NCI-H1092 treated with DMSO at 0.1 percent for 48 hours (cell line): ENCODE measurements around the gene SMIM5.
"Not testable (repeated sequence)": the region's sequence is repeated elsewhere in the genome, so short reads cannot be mapped to it uniquely, and the experiment has no call there.

ENCODE experiments used
- DNase-seq: peaks from one replicate; lab custom pipeline; 2025; lab: John Stamatoyannopoulos, UW

SMIM5 gene

GRCh38 chr17:75632863-75633485, at the start of gene SMIM5:
TSS of gene SMIM5 (plus strand) at chr17:75633434. CDS start at chr17:75640202, 6,768 bp downstream.
- DNase-seq, result peak; percentile 28

GRCh38 chr17:75584849-75585175, 48.4 kb upstream of the SMIM5 start:
- no peak for DNase-seq

- DNase-seq, result peak; percentile 53
These were observed 45.3 kb upstream of the SMIM5 start, which contains the start of gene MYO15B for GRCh38 chr17:75587675-75588595. TSS of gene MYO15B (plus strand) at chr17:75587800. CDS start at chr17:75588058, 258 bp downstream.

- peak; percentile 40 for DNase-seq
These were observed 44.6 kb upstream of the SMIM5 start for GRCh38 chr17:75588596-75589011.

- DNase-seq, result peak; percentile 88
These were observed 44.0 kb upstream of the SMIM5 start for GRCh38 chr17:75589012-75589918.

GRCh38 chr17:75589919-75590303, 43.3 kb upstream of the SMIM5 start:
- DNase-seq, result peak; percentile 15

- DNase-seq, result no peak
These were observed 42.9 kb upstream of the SMIM5 start for GRCh38 chr17:75590314-75590761.

- DNase-seq, result no peak
These were observed 42.1 kb upstream of the SMIM5 start for GRCh38 chr17:75590849-75591721.

- DNase-seq, result no peak
These were observed 41.4 kb upstream of the SMIM5 start for GRCh38 chr17:75591722-75592302.

- no peak for DNase-seq
These were observed 40.8 kb upstream of the SMIM5 start for GRCh38 chr17:75592348-75593020.

GRCh38 chr17:75593430-75593829, 39.8 kb upstream of the SMIM5 start:
- not testable (repeated sequence) for DNase-seq

GRCh38 chr17:75594499-75595283, 38.5 kb upstream of the SMIM5 start:
- DNase-seq, result peak; percentile 10

- DNase-seq, result no peak
These were observed 37.8 kb upstream of the SMIM5 start for GRCh38 chr17:75595284-75595919.

GRCh38 chr17:75595920-75596313, 37.3 kb upstream of the SMIM5 start:
- DNase-seq, result no peak

- DNase-seq, result no peak
These were observed 36.7 kb upstream of the SMIM5 start for GRCh38 chr17:75596320-75597087.

- peak; percentile 36 for DNase-seq
These were observed 31.9 kb upstream of the SMIM5 start for GRCh38 chr17:75601057-75601987.

GRCh38 chr17:75602644-75603043, 30.6 kb upstream of the SMIM5 start:
- DNase-seq, result no peak
